HUDEP-2 (cell line): ENCODE results near the gene RASA4.
"Not testable (repeated sequence)": the region's sequence is repeated elsewhere in the genome, so short reads cannot be mapped to it uniquely, and the experiment has no call there.

Experiments used
- DNase-seq, 76 experiments: peaks; one replicate each; lab custom pipeline; 2025; ENCODE audit not compliant: unreplicated experiment in 76 of 76; lab: John Stamatoyannopoulos, UW

The RASA4 gene

GRCh38 chr7:102609734-102610133 lies 6.8 kb downstream of the RASA4 start:
- DNase-seq = not testable (repeated sequence)

GRCh38 chr7:102606848-102607247 lies 9.7 kb downstream of the RASA4 start:
- not testable (repeated sequence) for DNase-seq

- DNase-seq = not testable (repeated sequence)
Observed at GRCh38 chr7:102604431-102605145, 12.0 kb downstream of the RASA4 start.

GRCh38 chr7:102602317-102602716 lies 14.2 kb downstream of the RASA4 start:
- DNase-seq = not testable (repeated sequence)

GRCh38 chr7:102599699-102600098 lies 16.9 kb downstream of the RASA4 start:
- DNase-seq = not testable (repeated sequence)

GRCh38 chr7:102596036-102596435 lies 20.5 kb downstream of the RASA4 start:
- DNase-seq = not testable (repeated sequence)

GRCh38 chr7:102593637-102594334 lies 22.8 kb downstream of the RASA4 start:
- DNase-seq = not testable (repeated sequence)

GRCh38 chr7:102592477-102593019 lies 24.0 kb downstream of the RASA4 start:
- not testable (repeated sequence) for DNase-seq

- not testable (repeated sequence) for DNase-seq
Observed at GRCh38 chr7:102589857-102590256, 26.7 kb downstream of the RASA4 start.

- DNase-seq = not testable (repeated sequence)
Observed at GRCh38 chr7:102583495-102583894, 33.1 kb downstream of the RASA4 start.

- DNase-seq = not testable (repeated sequence)
Observed at GRCh38 chr7:102581722-102582121, 34.8 kb downstream of the RASA4 start.

- DNase-seq = not testable (repeated sequence)
Observed at GRCh38 chr7:102578486-102578885, 38.1 kb downstream of the RASA4 start.

- not testable (repeated sequence) for DNase-seq
Observed at GRCh38 chr7:102577315-102578240, 39.0 kb downstream of the RASA4 start.

- not testable (repeated sequence) for DNase-seq
Observed at GRCh38 chr7:102576363-102576762, 40.2 kb downstream of the RASA4 start.

- not testable (repeated sequence) for DNase-seq
Observed at GRCh38 chr7:102574607-102575006, 41.9 kb downstream of the RASA4 start.

- DNase-seq = not testable (repeated sequence)
Observed at GRCh38 chr7:102572261-102573239, 44.0 kb downstream of the RASA4 start, which contains the start of gene POLR2J3. Gene POLR2J3 (minus strand): TSS chr7:102572583. CDS start chr7:102572521, 62 bp downstream.

- not testable (repeated sequence) for DNase-seq
Observed at GRCh38 chr7:102568620-102569019, 47.9 kb downstream of the RASA4 start.

GRCh38 chr7:102550808-102551422 lies 65.6 kb downstream of the RASA4 start, which contains the start of gene SPDYE2:
Gene SPDYE2 (plus strand): TSS chr7:102551226. CDS start chr7:102553256, 2,030 bp downstream.
- DNase-seq = not testable (repeated sequence)

- DNase-seq = not testable (repeated sequence)
Observed at GRCh38 chr7:102546353-102546752, 70.2 kb downstream of the RASA4 start.
